ENCODE results near the gene DBI.
A peak's percentile ranks its signal among the peaks of the same experiment; 100 is the strongest.
"Not testable (repeated sequence)": the region's sequence is repeated elsewhere in the genome, so short reads cannot be mapped to it uniquely, and the experiment has no call there.

The DBI gene

DNA sequence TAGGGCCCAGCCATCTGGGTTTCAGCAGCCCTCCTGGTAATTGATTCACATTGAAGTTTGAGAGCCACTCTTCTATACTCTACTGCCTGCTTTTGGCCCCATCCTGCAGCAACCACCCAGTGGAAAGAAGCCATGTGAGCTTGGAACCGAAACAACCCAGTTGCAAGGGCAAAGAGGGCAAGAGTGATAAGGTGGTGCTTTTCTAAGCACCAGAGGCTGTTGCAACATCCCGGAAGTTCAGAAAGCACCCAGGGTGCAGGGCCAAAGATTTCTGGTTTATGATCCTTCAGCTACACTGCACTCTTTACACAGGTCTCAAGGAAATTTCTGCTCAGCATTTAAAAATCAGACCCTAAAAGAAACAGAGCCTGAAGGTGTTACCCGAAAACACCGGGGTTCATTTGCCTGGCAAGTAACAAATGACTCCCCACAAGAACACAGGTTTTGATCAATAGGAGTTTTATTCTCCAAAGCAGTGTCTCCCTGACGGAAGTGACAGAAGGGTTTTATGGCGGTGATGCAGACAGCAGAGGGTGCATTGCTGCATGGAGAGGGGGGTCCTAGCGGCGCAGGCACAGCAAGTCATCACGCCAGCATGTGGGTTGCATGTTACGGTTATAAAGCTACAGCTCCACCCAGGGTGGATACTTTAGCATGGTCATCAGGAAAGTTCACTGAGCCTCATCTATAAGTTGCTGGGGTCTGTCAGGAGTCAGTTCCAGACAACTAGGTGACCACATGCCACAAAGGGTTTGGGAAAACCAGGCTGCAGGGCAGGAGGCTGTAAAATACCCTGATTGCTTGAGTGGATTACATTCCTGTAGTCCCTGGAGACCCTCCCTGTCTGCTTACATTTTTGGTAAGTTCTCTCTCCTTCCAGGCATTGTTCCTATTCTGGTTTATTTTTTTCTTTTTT lies 36.1 kb downstream of the DBI start:
- DNase-seq = no peak

DNA sequence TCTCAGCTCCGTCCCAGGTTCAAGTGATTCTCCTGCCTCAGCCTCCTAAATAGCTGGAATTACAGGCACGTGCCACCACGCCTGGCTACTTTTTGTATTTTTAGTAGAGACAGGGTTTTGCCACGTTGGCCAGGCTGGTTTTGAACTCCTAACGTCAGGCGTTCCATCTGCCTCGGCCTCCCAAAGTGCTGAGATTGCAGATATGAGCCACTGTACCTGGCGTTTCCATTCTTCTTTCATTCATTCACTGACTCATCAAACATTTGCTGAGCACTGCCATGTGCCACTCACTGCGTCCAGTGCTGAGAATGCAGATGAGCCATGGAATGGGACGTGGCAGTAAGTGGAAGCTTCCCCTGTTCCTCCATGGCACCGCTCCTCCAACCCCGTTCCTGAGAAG lies 36.8 kb downstream of the DBI start:
- not testable (repeated sequence) for DNase-seq

DNA sequence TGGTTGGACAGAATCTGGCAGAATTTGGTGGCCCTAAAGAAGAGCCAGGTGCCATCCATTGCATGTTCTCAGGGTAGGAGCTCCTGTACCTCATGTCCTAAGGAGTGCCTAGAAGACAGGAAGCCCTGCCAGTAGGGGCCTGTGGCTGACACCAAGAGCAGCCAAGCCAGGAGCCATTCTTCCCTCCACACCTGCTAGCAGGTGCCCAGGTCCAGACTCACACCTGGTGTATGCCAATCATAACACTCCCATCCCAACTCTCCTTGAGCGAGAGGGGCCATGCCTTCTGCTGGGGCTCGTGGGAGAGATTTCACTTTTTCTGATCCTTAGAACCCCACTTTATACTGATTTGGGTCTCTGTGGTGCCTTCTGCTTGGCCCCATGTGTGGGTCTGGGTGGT lies 38.4 kb downstream of the DBI start:
- DNase-seq = no peak

DNA sequence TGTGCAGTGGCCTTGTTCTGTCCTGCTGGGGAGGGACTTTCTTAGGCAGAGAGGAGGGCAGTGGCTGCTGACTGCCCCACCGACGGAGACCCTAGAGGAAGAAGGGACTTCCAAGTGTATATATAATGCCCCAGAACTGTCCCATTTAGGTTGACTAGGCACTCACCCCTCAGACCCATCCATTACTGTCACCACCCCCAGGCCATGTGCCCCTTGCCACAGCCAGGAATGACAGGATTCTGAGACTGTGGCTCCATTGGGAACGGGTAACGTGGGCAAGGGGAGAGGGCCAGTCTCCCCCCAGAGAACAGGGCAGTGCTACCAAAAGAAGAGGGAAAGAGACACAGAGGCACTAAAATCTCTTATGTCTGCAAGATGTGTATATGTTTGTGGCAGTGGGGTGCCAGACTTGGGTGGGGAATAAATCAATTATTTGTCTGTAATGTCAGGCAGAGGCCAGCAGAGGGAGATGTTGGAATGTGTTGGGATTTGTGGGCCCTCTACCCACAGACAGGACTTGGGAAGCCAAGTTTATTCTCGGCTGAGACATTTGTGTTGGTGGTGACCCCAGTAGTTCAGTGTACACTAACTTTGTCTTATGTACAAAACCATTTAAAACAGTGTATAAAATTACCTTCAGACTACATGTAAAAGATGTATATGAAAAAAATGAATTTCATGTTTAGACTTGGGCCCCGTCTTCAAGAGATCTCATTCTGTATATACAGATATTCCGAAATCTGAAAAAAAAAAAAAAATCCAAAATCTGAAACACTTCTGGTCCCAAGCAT lies 40.8 kb downstream of the DBI start:
- peak; percentile 33 for DNase-seq

DNA sequence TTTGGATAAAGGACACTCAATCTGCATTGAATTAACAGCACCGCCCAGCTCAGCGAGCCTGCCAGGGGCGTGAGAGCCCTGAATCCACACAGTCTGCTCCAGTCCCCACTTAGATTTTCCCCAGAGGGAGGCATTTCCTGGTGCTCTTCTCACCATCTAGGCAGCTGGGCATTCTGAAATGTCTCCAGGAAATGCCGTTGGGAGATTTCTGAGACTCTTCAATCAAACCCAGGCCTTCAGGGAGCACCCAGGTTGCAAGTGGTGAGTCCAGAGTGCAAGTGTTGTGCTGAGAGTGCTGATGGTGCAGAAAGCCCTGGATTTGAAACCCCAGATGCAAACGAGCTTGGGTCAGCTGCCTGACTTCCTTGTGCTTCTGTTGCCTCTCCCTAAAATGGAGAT lies 41.4 kb downstream of the DBI start:
- DNase-seq = no peak

DNA sequence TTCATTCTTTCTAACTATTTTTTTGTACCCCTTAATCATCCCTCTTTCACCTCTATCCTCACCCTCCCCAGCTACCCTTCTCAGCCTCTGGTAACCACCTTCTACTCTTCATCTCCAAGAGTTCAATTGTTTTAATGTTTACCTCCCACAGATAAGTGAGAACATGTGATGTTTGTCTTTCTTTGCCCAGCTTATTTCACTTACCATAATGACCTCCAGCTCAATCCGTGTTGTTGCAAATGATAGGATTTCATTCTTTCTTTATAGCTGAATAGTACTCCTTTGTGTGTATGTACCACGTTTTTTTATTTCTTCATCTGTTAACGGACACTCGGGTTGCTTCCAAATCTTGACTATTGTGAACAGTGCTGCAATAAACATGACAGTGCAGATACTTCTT lies 42.7 kb downstream of the DBI start:
- DNase-seq = no peak

DNA sequence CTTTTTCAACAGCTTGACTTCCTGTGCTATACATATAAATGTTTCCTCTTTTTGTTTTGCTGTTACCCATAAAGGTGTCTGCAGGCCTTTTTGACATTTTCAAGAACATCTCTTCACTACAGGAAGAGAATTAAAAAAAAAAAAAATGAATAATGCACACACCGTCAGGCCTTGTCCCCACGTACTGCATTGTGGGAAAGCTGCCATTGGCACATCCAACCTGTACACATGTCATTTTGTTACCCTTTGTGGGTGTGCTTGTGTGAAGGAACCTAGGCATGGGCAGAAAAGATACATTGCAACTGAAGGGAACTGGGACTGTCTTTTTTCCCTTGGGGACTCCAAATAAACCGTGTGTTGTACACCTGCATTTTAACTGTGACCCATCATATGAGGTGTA lies 48.1 kb downstream of the DBI start:
- DNase-seq = no peak

DNA sequence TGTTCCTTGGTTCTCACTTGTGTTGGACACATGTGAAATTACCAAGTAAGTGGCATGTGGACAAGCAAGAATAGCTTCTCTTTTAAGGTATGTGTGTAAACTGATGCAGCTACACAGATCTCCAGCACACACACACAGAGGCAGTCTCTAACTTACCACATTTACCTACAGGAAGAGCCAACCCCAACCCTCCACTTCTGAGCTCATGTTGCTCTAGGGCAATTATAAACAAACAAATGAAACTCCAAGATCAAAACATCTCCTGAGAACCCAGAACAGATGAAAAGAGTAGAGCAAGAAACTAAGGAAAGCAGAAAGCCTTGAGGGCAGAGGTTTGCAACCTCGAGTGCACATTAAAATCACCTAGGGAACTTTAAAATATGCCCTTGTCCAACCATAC lies 48.9 kb downstream of the DBI start:
- DNase-seq = no peak

DNA sequence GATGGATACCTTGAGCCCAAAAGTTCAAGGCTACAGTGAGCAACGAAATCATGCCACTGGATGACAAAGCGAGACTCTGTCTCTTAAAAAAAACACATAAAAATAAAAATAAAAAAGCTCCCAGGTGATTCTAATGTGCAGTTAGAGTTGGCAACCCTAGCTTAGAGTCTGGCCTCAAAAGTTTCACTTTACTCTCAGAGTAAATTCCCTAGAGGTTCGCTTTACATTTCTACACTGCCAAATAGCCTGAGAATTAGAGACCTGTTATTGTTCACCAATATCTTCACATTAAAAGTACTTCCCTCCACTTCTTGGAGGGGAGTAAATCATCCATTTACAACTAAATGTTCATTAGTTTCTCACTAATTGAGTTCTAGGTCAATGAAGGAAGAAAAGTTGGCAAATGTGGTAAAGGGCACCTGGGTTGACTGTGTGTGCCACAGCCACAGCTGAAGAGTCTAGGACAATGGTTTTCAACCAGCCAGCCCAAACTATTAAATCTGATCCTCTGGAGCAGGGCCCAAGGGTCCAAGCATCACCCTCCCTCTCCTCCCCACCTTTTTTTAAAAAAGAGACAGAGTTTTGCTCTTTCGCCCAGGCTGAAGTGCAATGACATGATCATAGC lies 49.6 kb downstream of the DBI start:
- no peak for DNase-seq

DNA sequence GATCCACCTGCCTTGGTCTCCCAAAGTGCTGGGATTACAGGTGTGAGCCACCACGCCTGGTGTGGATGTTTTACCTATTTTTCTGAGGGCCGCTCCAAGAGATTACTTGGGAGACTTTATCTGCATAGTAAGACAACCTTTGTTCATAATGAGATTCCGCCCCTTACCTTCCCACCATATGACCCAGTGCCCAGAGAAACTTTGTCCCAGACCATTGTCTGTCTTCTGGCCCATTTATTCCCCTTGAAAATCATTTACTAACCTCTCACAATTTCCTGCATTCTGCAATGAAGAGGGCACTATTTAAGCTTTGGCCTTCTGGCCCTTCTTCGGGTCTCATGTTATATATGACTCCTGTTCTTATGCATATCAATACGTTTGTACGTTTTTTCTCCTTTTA lies 51.1 kb downstream of the DBI start:
- DNase-seq = no peak

DNA sequence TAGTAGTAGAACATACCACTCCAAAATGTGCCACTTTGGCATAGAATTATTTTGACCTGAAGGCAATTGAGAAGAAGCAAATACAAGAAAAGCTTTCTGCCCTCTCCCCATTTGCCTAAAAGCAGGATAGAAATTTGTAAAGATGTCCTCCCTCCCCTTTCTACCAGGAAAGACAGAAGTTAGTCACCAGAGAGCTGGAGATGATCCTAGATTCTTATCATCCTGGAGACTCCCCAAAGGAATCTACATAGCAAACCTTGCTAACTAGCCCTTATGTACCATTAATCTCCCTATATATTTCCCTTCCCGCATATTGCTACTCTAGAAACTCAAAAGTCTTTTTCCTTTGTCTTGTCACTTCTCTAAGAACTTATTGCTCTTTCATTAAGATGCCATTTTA lies 52.3 kb downstream of the DBI start:
- no peak for DNase-seq

DNA sequence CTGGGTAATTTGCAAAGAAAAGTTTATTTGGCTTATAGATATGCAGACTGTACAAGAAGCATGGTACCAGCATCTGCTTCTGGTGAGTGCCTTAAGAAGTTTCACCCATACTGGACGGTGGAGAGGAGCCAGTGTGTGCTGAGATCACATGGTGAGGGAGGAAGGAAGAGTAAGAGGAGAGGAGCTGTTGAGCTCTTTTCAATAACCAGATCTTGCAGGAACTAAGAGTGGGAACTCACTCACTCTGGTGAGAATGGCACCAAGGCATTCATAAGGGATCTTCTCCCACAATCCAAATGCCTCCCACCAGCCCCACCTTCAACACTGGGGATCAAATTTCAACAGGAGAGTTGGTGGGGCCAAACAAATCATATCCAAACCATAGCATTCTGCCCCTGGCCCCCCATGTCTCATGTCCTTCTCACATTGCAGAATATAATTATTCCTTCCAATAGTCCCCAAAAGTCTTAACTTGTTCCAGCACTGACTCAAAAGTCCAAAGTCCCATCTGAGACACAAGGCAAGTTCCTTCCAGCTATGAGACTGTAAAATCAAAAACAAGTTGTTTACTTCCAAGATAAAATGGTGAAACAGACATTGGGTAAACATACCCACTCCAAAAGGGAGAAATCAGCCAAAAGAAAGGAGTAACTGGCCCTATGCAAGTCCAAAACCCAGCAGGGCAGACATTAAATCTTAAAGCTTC lies 53.2 kb downstream of the DBI start:
- DNase-seq = no peak

DNA sequence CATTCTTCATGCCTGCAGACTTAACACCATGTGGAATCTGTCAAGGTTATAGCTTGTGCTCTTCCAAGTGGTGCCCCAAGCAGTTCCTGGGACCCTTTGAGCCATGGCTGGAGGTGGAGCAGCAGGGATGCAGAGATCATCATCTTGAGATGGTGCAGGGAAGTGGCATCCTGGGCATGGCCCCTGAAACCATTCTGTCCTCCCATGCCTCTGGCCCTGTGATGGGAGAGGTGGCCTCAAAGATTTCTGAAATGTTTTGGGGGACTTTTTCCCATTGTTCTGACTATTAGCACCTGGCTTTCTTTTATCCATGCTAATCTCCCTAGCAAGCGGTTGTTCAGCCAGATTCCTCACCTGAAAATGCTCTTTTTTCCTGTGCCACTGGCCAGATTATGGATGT lies 54.5 kb downstream of the DBI start:
- no peak for DNase-seq

DNA sequence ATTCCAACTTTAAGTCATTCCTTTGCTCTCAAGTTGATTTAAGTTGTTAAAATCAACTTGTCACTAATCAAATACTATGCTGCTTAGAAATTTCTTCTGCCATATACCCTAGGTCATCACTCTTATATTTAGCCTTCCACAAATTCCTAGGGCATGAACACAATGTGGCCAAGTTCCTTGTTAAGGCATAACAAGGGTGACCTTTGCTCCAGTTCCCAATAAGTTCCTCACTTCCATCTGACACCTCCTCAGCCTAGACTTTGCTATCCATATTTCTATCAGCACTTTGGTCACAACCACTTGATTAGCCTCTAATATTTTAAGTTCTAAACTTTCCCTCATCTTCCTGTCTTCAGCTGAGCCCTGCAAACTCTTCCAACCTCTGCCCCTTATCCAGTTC lies 55.0 kb downstream of the DBI start:
- no peak for DNase-seq

Measured in kidney glomerular epithelial cell (primary cell).